NCI-H2081 treated with DMSO at 0.1 percent for 48 hours (cell line): ENCODE results near the gene GOLGA6L2.
"Not testable (repeated sequence)": the region's sequence is repeated elsewhere in the genome, so short reads cannot be mapped to it uniquely, and the experiment has no call there.

Experiments used
- DNase-seq: peaks from one replicate; lab custom pipeline; 2025; lab: John Stamatoyannopoulos, UW

GOLGA6L2 gene

GRCh38 chr15:23447107-23447500, at the start of gene GOLGA6L2:
TSS of gene GOLGA6L2 (minus strand) at chr15:23447243. CDS start at chr15:23447181, 62 bp downstream.
- no peak for DNase-seq

- DNase-seq = no peak
Observed at GRCh38 chr15:23484870-23485269, 37.8 kb upstream of the GOLGA6L2 start.

GRCh38 chr15:23483821-23484299, 36.8 kb upstream of the GOLGA6L2 start:
- DNase-seq = no peak

GRCh38 chr15:23482764-23483489, 35.9 kb upstream of the GOLGA6L2 start:
- no peak for DNase-seq

- no peak for DNase-seq
Observed at GRCh38 chr15:23482228-23482627, 35.2 kb upstream of the GOLGA6L2 start.

GRCh38 chr15:23477920-23478319, 30.9 kb upstream of the GOLGA6L2 start:
- DNase-seq = no peak

GRCh38 chr15:23472678-23473077, 25.6 kb upstream of the GOLGA6L2 start:
- no peak for DNase-seq

GRCh38 chr15:23472033-23472432, 25.0 kb upstream of the GOLGA6L2 start:
- DNase-seq = no peak

GRCh38 chr15:23467110-23467600, 20.1 kb upstream of the GOLGA6L2 start:
- no peak for DNase-seq

- no peak for DNase-seq
Observed at GRCh38 chr15:23457890-23458289, 10.8 kb upstream of the GOLGA6L2 start.

GRCh38 chr15:23446215-23447106, 582 bp downstream of the GOLGA6L2 start:
- DNase-seq = no peak

- no peak for DNase-seq
Observed at GRCh38 chr15:23444269-23444668, 2.8 kb downstream of the GOLGA6L2 start.

GRCh38 chr15:23441204-23441603, 5.8 kb downstream of the GOLGA6L2 start:
- no peak for DNase-seq

- no peak for DNase-seq
Observed at GRCh38 chr15:23440596-23440995, 6.4 kb downstream of the GOLGA6L2 start.

GRCh38 chr15:23439513-23439912, 7.5 kb downstream of the GOLGA6L2 start:
- DNase-seq = no peak

- no peak for DNase-seq
Observed at GRCh38 chr15:23438816-23439466, 8.1 kb downstream of the GOLGA6L2 start.

GRCh38 chr15:23437673-23438072, 9.4 kb downstream of the GOLGA6L2 start:
- no peak for DNase-seq

GRCh38 chr15:23437146-23437545, 9.9 kb downstream of the GOLGA6L2 start:
- DNase-seq = no peak

GRCh38 chr15:23436421-23436820, 10.6 kb downstream of the GOLGA6L2 start:
- no peak for DNase-seq

- DNase-seq = not testable (repeated sequence)
Observed at GRCh38 chr15:23434699-23435098, 12.3 kb downstream of the GOLGA6L2 start.

GRCh38 chr15:23425327-23425726, 21.7 kb downstream of the GOLGA6L2 start:
- DNase-seq = not testable (repeated sequence)
